Neural cell (in vitro differentiated cells): ENCODE results near the gene ENKD1.

Experiments used
- CTCF ChIP-seq: fragments of 450-650 bp; IDR thresholded peaks from 2 replicates; pipeline ENCODE4 v1.5.1; 2014; ENCODE audit warnings: antibody characterized with exemption, mild to moderate bottlenecking, moderate library complexity; ENCODE audit not compliant: poor library complexity, severe bottlenecking
- EP300 ChIP-seq: fragments of 450-650 bp; conservative IDR thresholded peaks from 2 replicates; pipeline ENCODE4 v1.6.1; 2014; ENCODE audit warnings: antibody characterized with exemption, mild to moderate bottlenecking, moderate library complexity; ENCODE audit not compliant: poor library complexity, severe bottlenecking
- EZH2 ChIP-seq: fragments of 200-600, 300-800 bp; shearing (Covaris generic), sonication (generic); IDR thresholded peaks from 2 replicates; pipeline ENCODE4 v1.6.1; 2014; ENCODE audit warnings: antibody characterized with exemption, low read length, borderline replicate concordance, mild to moderate bottlenecking; ENCODE audit not compliant: insufficient read depth, poor library complexity, severe bottlenecking
- POLR2AphosphoS5 ChIP-seq: IDR thresholded peaks from 2 replicates; pipeline ENCODE4 v1.6.1; 2012
- RAD21 ChIP-seq: fragments of 450-650 bp; conservative IDR thresholded peaks from 2 replicates; pipeline ENCODE4 v1.6.1; 2014; ENCODE audit warnings: antibody characterized with exemption, mild to moderate bottlenecking, moderate library complexity
- TAF1 ChIP-seq: IDR thresholded peaks from 2 replicates; pipeline ENCODE4 v1.6.1; 2012; ENCODE audit warnings: low read depth

- TF ChIP-seq CTCF (peak; percentile 62), EZH2 (no peak), RAD21 (peak; percentile 31), EP300 (no peak), POLR2AphosphoS5 (no peak), TAF1 (no peak)
These were observed 1.4 kb upstream of the ENKD1 start for GRCh38 chr16:67667817-67668494.
